Neural progenitor cell (in vitro differentiated cells): ENCODE measurements around the gene CTNNBIP1. TPM values are rescaled to one million over a fixed set of nuclear protein-coding genes. Genes with fewer than 3 reads are reported as not detected.

Source experiments
- DNase-seq: peaks from one replicate; pipeline ENCODE4 v3.0.0-alpha.2; 2016; ENCODE audit warnings: low spot score
- H2AFZ ChIP-seq: fragments of 200-600 bp; sonication (generic); replicated peaks from 2 replicates; pipeline ENCODE4 v1.6.1; 2016; ENCODE audit warnings: antibody characterized with exemption
- H3F3A ChIP-seq: fragments of 200-600 bp; sonication (generic); 2 replicates; pipeline ENCODE4 v1.6.1; 2016; ENCODE audit warnings: antibody characterized with exemption, low read depth
- H3K27ac ChIP-seq: fragments of 200-600 bp; sonication (generic); 2 replicates; pipeline ENCODE4 v1.5.1; 2016; ENCODE audit warnings: mild to moderate bottlenecking
- H3K27me3 ChIP-seq: fragments of 200-600 bp; sonication (generic); 2 replicates; pipeline ENCODE4 v1.6.1; 2016; ENCODE audit warnings: mild to moderate bottlenecking, moderate library complexity
- H3K36me3 ChIP-seq: fragments of 200-600 bp; sonication (generic); 2 replicates; pipeline ENCODE4 v1.5.1; 2016
- H3K4me1 ChIP-seq: fragments of 200-600 bp; sonication (generic); 2 replicates; pipeline ENCODE4 v1.6.1; 2016; ENCODE audit warnings: mixed run types
- H3K4me2 ChIP-seq: fragments of 200-600 bp; sonication (generic); 2 replicates; pipeline ENCODE4 v1.6.1; 2016
- H3K4me3 ChIP-seq: fragments of 200-600 bp; sonication (generic); 2 replicates; pipeline ENCODE4 v1.5.1; 2016
- H3K79me2 ChIP-seq: fragments of 200-600 bp; sonication (generic); 2 replicates; pipeline ENCODE4 v1.6.1; 2016; ENCODE audit warnings: low read depth
- H3K9ac ChIP-seq: fragments of 200-600 bp; sonication (generic); 2 replicates; pipeline ENCODE4 v1.6.1; 2016
- H3K9me3 ChIP-seq: fragments of 200-600 bp; sonication (generic); 2 replicates; pipeline ENCODE4 v1.5.1; 2016; ENCODE audit warnings: low read depth
- H4K20me1 ChIP-seq: fragments of 200-600 bp; sonication (generic); 2 replicates; pipeline ENCODE4 v1.6.1; 2016; ENCODE audit warnings: low read depth
- H3K27ac Mint-ChIP-seq: 3 replicates; pipeline ENCODE4 v1.8.0; 2021; ENCODE audit warnings: mixed read lengths
- H3K27me3 Mint-ChIP-seq: 2 replicates; pipeline ENCODE4 v1.8.0; 2022; ENCODE audit warnings: low read depth, mild to moderate bottlenecking, inconsistent platforms, moderate library complexity, mixed read lengths; ENCODE audit not compliant: insufficient read depth
- H3K36me3 Mint-ChIP-seq: 3 replicates; pipeline ENCODE4 v1.8.0; 2021; ENCODE audit warnings: mixed read lengths
- H3K4me1 Mint-ChIP-seq: 3 replicates; pipeline ENCODE4 v1.8.0; 2021; ENCODE audit warnings: mixed read lengths
- H3K4me3 Mint-ChIP-seq: 3 replicates; pipeline ENCODE4 v1.8.0; 2021; ENCODE audit warnings: mild to moderate bottlenecking, moderate library complexity, mixed read lengths
- H3K9me3 Mint-ChIP-seq: 3 replicates; pipeline ENCODE4 v1.8.0; 2020; ENCODE audit warnings: mixed read lengths
- EZH2 ChIP-seq: fragments of 200-600 bp; sonication (generic); IDR thresholded peaks from 2 replicates; pipeline ENCODE4 v1.6.1; 2017; ENCODE audit warnings: antibody characterized with exemption, mild to moderate bottlenecking, moderate library complexity
- EZH2phosphoT487 ChIP-seq: fragments of 200-600 bp; sonication (generic); IDR thresholded peaks from 2 replicates; pipeline ENCODE4 v1.6.1; 2017; ENCODE audit warnings: antibody characterized with exemption
- total RNA-seq: library from RNA; depleted of rRNA; stranded (reverse); fragments of >200 nt; gene quantifications from 2 replicates; pipeline ENCODE4 v1.2.3, GENCODE V29; 2015; ENCODE audit warnings: low replicate concordance
- TF ChIP-seq, protein P1 (sequence below): fragments of 200-600 bp; sonication (generic); IDR thresholded peaks from 2 replicates; pipeline ENCODE4 v1.5.1; 2017; ENCODE audit warnings: antibody characterized with exemption, mild to moderate bottlenecking

Gene CTNNBIP1
- total RNA-seq, 1 donor from 2014 or later = 68.8 TPM

GRCh38 chr1:9874959-9875635 lies 35.0 kb downstream of the CTNNBIP1 start:
- H3K27me3 ChIP-seq = no peaks in the 10 kb centered on the region
- peak overlapping the region; percentile 70 for H3K4me2 ChIP-seq
- H3K27me3 Mint-ChIP-seq = peaks cover 3% of the 10 kb centered on the region
- peak overlapping the region; percentile 46 for H3K4me3 Mint-ChIP-seq
- H3K36me3 ChIP-seq = no peaks in the 10 kb centered on the region
- H3K9me3 ChIP-seq = no peaks in the 10 kb centered on the region
- peak overlapping the region; percentile 47 for H3K27ac Mint-ChIP-seq
- no peaks in the 10 kb centered on the region for H3K79me2 ChIP-seq
- H2AFZ ChIP-seq = peak overlapping the region; percentile 7
- no peak overlapping the region for H3K9ac ChIP-seq
- H3K9me3 Mint-ChIP-seq = no peaks in the 10 kb centered on the region
- H3K27ac ChIP-seq = no peak overlapping the region
- H3K4me1 Mint-ChIP-seq = peaks cover 12% of the 10 kb centered on the region
- peak overlapping the region; percentile 16 for H3K4me3 ChIP-seq
- peaks cover 9% of the 10 kb centered on the region for H3F3A ChIP-seq
- peak; percentile 92 for DNase-seq
- H4K20me1 ChIP-seq = peaks cover 7% of the 10 kb centered on the region
- TF ChIP-seq, protein P1, sequence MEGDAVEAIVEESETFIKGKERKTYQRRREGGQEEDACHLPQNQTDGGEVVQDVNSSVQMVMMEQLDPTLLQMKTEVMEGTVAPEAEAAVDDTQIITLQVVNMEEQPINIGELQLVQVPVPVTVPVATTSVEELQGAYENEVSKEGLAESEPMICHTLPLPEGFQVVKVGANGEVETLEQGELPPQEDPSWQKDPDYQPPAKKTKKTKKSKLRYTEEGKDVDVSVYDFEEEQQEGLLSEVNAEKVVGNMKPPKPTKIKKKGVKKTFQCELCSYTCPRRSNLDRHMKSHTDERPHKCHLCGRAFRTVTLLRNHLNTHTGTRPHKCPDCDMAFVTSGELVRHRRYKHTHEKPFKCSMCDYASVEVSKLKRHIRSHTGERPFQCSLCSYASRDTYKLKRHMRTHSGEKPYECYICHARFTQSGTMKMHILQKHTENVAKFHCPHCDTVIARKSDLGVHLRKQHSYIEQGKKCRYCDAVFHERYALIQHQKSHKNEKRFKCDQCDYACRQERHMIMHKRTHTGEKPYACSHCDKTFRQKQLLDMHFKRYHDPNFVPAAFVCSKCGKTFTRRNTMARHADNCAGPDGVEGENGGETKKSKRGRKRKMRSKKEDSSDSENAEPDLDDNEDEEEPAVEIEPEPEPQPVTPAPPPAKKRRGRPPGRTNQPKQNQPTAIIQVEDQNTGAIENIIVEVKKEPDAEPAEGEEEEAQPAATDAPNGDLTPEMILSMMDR = peak; percentile 97
- TF ChIP-seq EZH2phosphoT487 = no peak
- no peak for TF ChIP-seq EZH2
- H3K36me3 Mint-ChIP-seq = no peaks in the 10 kb centered on the region
- H3K4me1 ChIP-seq = peaks cover 9% of the 10 kb centered on the region

- peaks cover 3% of the 10 kb centered on the region for H3K27me3 Mint-ChIP-seq
- peaks cover 7% of the 10 kb centered on the region for H4K20me1 ChIP-seq
- peaks cover 9% of the 10 kb centered on the region for H3K4me1 ChIP-seq
- H3F3A ChIP-seq = peaks cover 9% of the 10 kb centered on the region
- no peaks in the 10 kb centered on the region for H3K36me3 Mint-ChIP-seq
- H3K27ac Mint-ChIP-seq = peak overlapping the region; percentile 79
- no peaks in the 10 kb centered on the region for H3K9me3 Mint-ChIP-seq
- TF ChIP-seq EZH2phosphoT487 = no peak
- TF ChIP-seq, protein P1 = no peak
- no peak for TF ChIP-seq EZH2
- H3K9me3 ChIP-seq = no peaks in the 10 kb centered on the region
- H3K27me3 ChIP-seq = no peaks in the 10 kb centered on the region
- H3K4me3 Mint-ChIP-seq = no peak overlapping the region
- no peak overlapping the region for H2AFZ ChIP-seq
- no peak for DNase-seq
- no peak overlapping the region for H3K27ac ChIP-seq
- H3K4me1 Mint-ChIP-seq = peaks cover 12% of the 10 kb centered on the region
- no peak overlapping the region for H3K4me2 ChIP-seq
- no peak overlapping the region for H3K4me3 ChIP-seq
- no peaks in the 10 kb centered on the region for H3K36me3 ChIP-seq
- no peaks in the 10 kb centered on the region for H3K79me2 ChIP-seq
- no peak overlapping the region for H3K9ac ChIP-seq
These were observed 35.7 kb downstream of the CTNNBIP1 start for GRCh38 chr1:9874412-9874811.

- H3K36me3 ChIP-seq = no peaks in the 10 kb centered on the region
- H3K4me3 Mint-ChIP-seq = no peak overlapping the region
These were observed 36.1 kb downstream of the CTNNBIP1 start for GRCh38 chr1:9873992-9874391.

More at GRCh38 chr1:9873992-9874391, 36.1 kb downstream of the CTNNBIP1 start:
- H3K27ac ChIP-seq = no peak overlapping the region
- H3K9me3 ChIP-seq = no peaks in the 10 kb centered on the region
- H3K27me3 ChIP-seq = no peaks in the 10 kb centered on the region
- DNase-seq = no peak
- peaks cover 9% of the 10 kb centered on the region for H3K4me1 ChIP-seq
- TF ChIP-seq EZH2 (no peak), EZH2phosphoT487 (no peak)
- TF ChIP-seq, protein P1 = no peak
- H3K79me2 ChIP-seq = no peaks in the 10 kb centered on the region
- H3K4me2 ChIP-seq = no peak overlapping the region
- peaks cover 12% of the 10 kb centered on the region for H3K4me1 Mint-ChIP-seq
- peaks cover 9% of the 10 kb centered on the region for H3F3A ChIP-seq
- H3K9ac ChIP-seq = no peak overlapping the region
- H3K36me3 Mint-ChIP-seq = no peaks in the 10 kb centered on the region
- H2AFZ ChIP-seq = no peak overlapping the region
- H3K4me3 ChIP-seq = no peak overlapping the region
- H4K20me1 ChIP-seq = peaks cover 7% of the 10 kb centered on the region
- peaks cover 3% of the 10 kb centered on the region for H3K27me3 Mint-ChIP-seq
- no peaks in the 10 kb centered on the region for H3K9me3 Mint-ChIP-seq
- H3K27ac Mint-ChIP-seq = peak overlapping the region; percentile 22
